OCI-LY3 (cell line): ENCODE measurements around the gene CCDC191.

Source experiments
- EZH2phosphoT487 ChIP-seq: fragments of 200-600 bp; shearing (Covaris generic); IDR thresholded peaks from 2 replicates; pipeline ENCODE4 v1.6.1; 2018; ENCODE audit warnings: antibody characterized with exemption, mixed run types, low read depth
- TF ChIP-seq, protein P1 (sequence below): fragments of 200-600, 300-600 bp; sonication (generic); IDR thresholded peaks from 2 replicates; pipeline ENCODE4 v1.5.1; 2014; ENCODE audit warnings: antibody characterized with exemption, low read length, low read depth

DNA sequence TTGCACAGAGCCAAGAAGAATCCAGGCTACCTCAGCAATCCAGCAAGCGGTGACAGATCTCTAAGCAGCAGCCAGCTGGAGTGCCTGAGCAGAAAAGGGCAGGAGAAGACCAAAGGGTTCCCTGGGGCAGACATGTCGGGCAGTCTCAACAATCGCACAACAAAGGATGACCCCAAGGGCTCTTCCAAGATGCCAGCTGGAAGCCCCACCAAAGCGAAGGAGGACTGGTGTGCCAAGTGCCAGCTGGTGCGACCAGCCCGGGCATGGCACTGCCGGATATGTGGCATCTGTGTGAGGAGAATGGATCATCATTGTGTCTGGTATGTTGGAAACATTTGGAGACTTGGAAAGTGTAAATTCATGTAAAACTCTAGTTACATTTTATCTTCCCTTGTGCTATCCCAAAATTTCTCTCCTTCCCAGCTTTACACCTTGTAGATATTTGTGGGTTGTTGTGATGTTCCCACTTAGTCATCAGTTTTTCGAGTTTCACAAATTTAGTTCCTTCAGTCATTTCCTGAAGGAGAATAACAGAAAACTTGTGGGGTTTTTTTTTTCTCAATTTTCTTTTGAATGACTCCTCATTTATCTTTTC lies 102.1 kb downstream of the CCDC191 start:
- TF ChIP-seq, protein P1, sequence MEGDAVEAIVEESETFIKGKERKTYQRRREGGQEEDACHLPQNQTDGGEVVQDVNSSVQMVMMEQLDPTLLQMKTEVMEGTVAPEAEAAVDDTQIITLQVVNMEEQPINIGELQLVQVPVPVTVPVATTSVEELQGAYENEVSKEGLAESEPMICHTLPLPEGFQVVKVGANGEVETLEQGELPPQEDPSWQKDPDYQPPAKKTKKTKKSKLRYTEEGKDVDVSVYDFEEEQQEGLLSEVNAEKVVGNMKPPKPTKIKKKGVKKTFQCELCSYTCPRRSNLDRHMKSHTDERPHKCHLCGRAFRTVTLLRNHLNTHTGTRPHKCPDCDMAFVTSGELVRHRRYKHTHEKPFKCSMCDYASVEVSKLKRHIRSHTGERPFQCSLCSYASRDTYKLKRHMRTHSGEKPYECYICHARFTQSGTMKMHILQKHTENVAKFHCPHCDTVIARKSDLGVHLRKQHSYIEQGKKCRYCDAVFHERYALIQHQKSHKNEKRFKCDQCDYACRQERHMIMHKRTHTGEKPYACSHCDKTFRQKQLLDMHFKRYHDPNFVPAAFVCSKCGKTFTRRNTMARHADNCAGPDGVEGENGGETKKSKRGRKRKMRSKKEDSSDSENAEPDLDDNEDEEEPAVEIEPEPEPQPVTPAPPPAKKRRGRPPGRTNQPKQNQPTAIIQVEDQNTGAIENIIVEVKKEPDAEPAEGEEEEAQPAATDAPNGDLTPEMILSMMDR = no peak
- TF ChIP-seq EZH2phosphoT487 = no peak
